ENCODE data around the gene BRK1. TPM values are rescaled to one million over a fixed set of nuclear protein-coding genes. Genes with fewer than 3 reads are reported as not detected.
"Not testable (repeated sequence)": the region's sequence is repeated elsewhere in the genome, so short reads cannot be mapped to it uniquely, and the experiment has no call there.

BRK1 gene
- 100 to 1,000 TPM; 204 to 221 (median 219) TPM for polyA plus RNA-seq (ENCODE audit: insufficient read length in 4 of 4)

GRCh38 chr3:10115326-10116137 lies at the start of gene BRK1:
TSS of gene BRK1 (plus strand) at chr3:10115675. CDS start at chr3:10115702, 27 bp downstream.
- peak; percentile 84 to 90 (median 88) for DNase-seq (ENCODE audit: low read depth in 4 of 4, low spot score in 3 of 4)

- DNase-seq (ENCODE audit: low read depth in 4 of 4, low spot score in 3 of 4), result not testable (repeated sequence)
Observed at GRCh38 chr3:10070077-10070476, 45.4 kb upstream of the BRK1 start.

- no peak for DNase-seq (ENCODE audit: low read depth in 4 of 4, low spot score in 3 of 4)
Observed at GRCh38 chr3:10074666-10075065, 40.8 kb upstream of the BRK1 start.

- no peak for DNase-seq (ENCODE audit: low read depth in 4 of 4, low spot score in 3 of 4)
Observed at GRCh38 chr3:10081871-10082270, 33.6 kb upstream of the BRK1 start.

- no peak for DNase-seq (ENCODE audit: low read depth in 4 of 4, low spot score in 3 of 4)
Observed at GRCh38 chr3:10085738-10086137, 29.7 kb upstream of the BRK1 start.

- DNase-seq (ENCODE audit: low read depth in 4 of 4, low spot score in 3 of 4), result no peak
Observed at GRCh38 chr3:10088256-10088655, 27.2 kb upstream of the BRK1 start.

GRCh38 chr3:10090179-10090578 lies 25.3 kb upstream of the BRK1 start:
- DNase-seq (ENCODE audit: low read depth in 4 of 4, low spot score in 3 of 4), result no peak

- not testable (repeated sequence) for DNase-seq (ENCODE audit: low read depth in 4 of 4, low spot score in 3 of 4)
Observed at GRCh38 chr3:10090774-10091173, 24.7 kb upstream of the BRK1 start.

- not testable (repeated sequence) for DNase-seq (ENCODE audit: low read depth in 4 of 4, low spot score in 3 of 4)
Observed at GRCh38 chr3:10091387-10091786, 24.1 kb upstream of the BRK1 start.

- DNase-seq (ENCODE audit: low read depth in 4 of 4, low spot score in 3 of 4), result no peak
Observed at GRCh38 chr3:10093678-10094077, 21.8 kb upstream of the BRK1 start.

GRCh38 chr3:10099041-10099440 lies 16.4 kb upstream of the BRK1 start:
- no peak for DNase-seq (ENCODE audit: low read depth in 4 of 4, low spot score in 3 of 4)

- DNase-seq (ENCODE audit: low read depth in 4 of 4, low spot score in 3 of 4), result no peak
Observed at GRCh38 chr3:10106919-10107318, 8.6 kb upstream of the BRK1 start.

GRCh38 chr3:10108091-10108490 lies 7.4 kb upstream of the BRK1 start, which contains the start of gene FANCD2OS:
TSS of gene FANCD2OS (minus strand) at chr3:10108255. CDS start at chr3:10104774, 3,481 bp downstream.
- DNase-seq (ENCODE audit: low read depth in 4 of 4, low spot score in 3 of 4), result no peak

GRCh38 chr3:10116138-10116460 lies 624 bp downstream of the BRK1 start:
- no peak for DNase-seq (ENCODE audit: low read depth in 4 of 4, low spot score in 3 of 4)

GRCh38 chr3:10116928-10117327 lies 1.5 kb downstream of the BRK1 start:
- DNase-seq (ENCODE audit: low read depth in 4 of 4, low spot score in 3 of 4), result no peak

GRCh38 chr3:10119376-10119775 lies 3.9 kb downstream of the BRK1 start:
- DNase-seq (ENCODE audit: low read depth in 4 of 4, low spot score in 3 of 4), result no peak

GRCh38 chr3:10121064-10121463 lies 5.6 kb downstream of the BRK1 start:
- no peak for DNase-seq (ENCODE audit: low read depth in 4 of 4, low spot score in 3 of 4)

- no peak for DNase-seq (ENCODE audit: low read depth in 4 of 4, low spot score in 3 of 4)
Observed at GRCh38 chr3:10122724-10123123, 7.2 kb downstream of the BRK1 start.

GRCh38 chr3:10135872-10136271 lies 20.4 kb downstream of the BRK1 start:
- DNase-seq (ENCODE audit: low read depth in 4 of 4, low spot score in 3 of 4), result not testable (repeated sequence)

GRCh38 chr3:10136426-10137005 lies 21.0 kb downstream of the BRK1 start:
- no peak for DNase-seq (ENCODE audit: low read depth in 4 of 4, low spot score in 3 of 4)

- no peak for DNase-seq (ENCODE audit: low read depth in 4 of 4, low spot score in 3 of 4)
Observed at GRCh38 chr3:10137178-10137577, 21.7 kb downstream of the BRK1 start.

GRCh38 chr3:10140996-10141546 lies 25.6 kb downstream of the BRK1 start:
- DNase-seq (ENCODE audit: low read depth in 4 of 4, low spot score in 3 of 4), result no peak
